SIG-M5 treated with dmso at 0.1 percent for 504 hours (cell line): ENCODE data around the gene PARVA.
"Not testable (repeated sequence)": the region's sequence is repeated elsewhere in the genome, so short reads cannot be mapped to it uniquely, and the experiment has no call there.

Experiments
- DNase-seq: peaks from one replicate; lab custom pipeline; 2025; ENCODE audit not compliant: unreplicated experiment; lab: John Stamatoyannopoulos, UW

The PARVA gene

DNA sequence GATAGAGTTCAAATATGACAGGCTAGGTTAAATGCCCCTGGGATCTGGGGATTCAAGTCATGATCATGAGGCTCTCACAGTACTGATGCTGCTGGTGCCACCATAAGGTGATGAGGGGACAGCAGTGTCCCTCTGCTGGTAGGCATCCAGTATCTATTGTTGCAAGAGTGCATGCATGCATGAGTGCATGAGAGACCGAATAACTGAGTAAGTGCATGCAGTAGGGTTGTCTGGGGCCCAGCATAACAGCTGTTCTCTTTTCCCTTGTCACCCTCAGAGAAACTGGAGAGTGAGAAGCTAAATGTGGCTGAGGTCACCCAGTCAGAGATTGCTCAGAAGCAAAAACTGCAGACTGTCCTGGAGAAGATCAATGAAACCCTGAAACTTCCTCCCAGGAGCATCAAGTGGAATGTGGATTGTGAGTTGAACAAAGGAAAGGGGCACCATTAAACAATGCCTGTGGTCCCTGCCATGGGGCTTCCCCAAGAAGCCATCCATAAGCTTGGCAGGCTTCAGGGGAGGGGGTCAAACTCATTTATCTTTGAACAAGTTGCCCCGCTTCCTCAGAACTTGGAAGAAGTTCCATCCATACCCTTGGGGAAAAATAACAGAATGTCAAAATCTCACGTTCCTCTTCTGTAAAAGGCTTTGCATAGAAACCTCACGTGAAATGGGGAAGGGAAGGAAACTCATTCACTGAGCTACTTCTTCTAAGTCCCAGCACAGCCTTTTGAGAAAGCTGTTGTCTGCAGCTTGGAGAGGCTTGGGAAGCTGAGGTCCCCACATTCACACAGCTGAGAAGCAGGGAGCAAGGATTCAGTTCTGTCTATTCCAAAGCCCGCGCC is 119.0 kb downstream of the PARVA start:
- DNase-seq, result no peak

DNA sequence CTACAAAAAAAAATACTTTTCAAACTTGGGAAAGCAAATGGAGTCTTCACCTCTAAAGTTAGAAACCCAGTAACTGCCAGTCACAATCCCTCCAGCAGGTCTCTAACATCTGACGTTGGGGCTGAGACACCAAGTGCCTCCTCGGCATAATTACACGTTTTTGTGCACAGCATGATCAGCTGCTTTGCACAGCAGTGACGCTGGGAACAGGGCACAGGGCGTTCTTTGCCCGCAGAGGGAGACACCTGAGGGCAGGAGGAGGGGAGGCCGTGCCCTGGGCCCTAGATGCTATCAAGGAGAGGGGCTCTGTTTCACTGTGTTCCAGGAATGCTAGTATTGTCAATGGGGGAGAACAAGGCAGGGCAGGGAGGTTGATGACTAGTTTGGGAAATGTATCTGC is 120.1 kb downstream of the PARVA start:
- no peak for DNase-seq

DNA sequence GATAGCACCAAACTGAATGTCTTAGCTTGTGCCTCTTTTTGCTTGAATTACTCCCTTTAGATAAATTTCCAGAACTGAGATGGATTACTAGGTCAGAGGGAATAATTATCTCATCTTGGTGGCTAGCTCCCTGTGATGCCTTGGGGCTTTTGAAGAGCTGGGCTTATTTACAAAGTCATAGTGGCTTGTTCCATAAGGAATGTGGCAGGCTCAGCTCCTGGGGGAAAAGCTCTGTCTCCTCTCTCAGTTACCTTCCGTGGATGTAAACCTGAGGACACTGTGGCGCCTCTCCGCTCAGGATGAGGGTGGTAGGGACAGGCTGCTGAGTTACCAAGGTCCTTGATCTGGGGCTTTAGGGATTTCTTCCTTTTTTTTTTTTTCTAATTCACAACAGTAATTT is 121.7 kb downstream of the PARVA start:
- no peak for DNase-seq

DNA sequence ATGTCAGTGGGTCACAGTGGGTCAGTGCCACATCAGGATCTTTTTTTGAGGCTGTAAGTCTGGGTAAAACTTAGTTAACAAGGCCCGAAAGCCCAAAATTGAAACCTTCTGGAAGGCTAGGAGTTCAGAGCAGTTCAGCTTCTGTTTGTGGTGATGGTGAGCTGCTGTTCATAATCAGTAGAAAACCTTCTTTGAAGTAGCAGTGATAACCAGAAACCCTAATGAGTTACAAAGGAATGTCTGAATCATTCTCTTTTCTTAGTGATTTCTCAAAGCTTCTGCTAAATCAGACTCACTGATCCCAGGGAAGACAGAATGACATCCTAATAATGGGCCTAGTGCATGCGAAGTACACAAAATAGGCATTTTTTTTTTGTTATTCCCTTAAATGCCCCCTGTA is 124.7 kb downstream of the PARVA start:
- no peak for DNase-seq

DNA sequence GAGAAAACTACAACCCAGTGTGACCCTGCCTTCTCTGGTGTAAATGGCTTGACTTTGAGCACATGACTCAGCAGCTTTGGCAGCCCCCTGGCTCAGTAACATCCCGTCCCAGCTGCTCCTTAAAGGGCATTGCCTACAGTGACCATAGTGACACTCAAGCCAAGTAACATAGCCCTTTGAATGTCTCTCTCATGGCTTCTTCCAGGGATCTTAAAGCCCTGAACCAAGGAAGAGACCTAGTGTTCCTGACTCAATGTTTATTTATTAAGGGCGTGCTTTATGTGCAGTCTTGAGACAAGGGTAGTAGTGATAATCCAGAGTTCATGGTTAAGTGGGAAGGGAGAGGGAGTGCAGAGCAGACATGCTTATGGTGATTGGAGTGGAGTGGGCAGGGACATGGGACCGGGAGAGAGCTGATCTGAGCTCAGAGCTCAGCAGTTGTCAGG is 125.7 kb downstream of the PARVA start:
- no peak for DNase-seq

DNA sequence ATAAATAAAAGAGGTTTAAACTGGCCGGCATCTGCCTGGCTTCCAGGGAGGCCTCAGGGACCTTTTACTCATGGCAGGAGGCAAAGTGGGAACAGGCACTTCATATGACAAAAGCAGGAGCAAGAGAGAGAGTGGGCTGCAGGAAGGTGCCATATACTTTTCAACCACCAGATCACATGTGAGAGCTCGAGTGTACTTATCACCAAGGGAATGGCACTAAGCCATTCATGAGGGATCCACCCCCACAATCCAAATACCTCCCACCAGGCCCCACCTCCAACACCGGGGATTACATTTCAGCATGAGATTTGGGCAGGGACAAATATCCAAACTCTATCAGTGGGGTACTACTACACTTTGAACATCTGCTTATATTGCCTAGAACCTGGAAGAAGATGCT is 126.5 kb downstream of the PARVA start:
- no peak for DNase-seq

DNA sequence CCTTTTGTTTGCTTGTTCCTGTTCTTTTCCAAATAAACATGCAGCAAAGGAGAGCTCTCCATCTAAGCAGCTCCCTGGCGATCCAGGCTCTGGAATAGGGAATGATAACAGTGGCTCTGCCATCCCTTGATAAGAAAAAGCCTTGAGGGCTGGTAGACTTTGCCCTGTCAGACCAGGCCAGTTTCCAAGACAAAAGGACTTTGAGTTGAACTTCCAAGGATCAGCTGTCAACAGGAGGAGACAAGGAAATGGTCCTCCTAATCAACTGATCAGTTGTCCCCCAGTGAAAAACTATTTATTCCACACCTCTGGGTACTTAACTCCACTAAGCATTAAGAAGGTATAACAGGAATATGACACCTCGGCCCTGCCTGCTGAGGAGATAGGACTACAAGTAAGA is 127.8 kb downstream of the PARVA start:
- DNase-seq, result no peak

DNA sequence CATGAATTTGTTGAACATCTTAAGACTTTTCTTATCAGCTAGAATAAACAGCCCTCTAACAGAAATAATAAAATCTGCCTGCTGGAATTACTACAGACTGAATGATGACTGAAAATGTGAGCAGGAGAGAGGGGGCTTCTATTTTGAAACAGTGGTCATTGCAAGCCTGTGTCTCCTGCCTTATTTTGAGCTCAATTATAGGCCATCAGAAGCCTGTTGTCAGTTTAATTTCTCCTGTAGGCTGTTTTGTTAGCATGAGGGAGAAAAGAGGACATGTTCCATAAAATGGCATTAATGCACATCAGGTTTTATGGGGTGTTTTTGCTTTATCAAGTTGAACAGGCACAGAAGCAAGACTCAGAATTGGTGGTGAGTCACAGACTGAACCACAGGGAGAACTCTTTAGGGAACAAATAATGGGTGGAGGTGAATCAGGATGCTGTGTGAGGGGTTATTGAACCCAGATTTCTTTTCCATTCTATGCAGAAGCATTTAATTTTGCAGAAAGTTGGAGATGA is 129.1 kb downstream of the PARVA start:
- no peak for DNase-seq

DNA sequence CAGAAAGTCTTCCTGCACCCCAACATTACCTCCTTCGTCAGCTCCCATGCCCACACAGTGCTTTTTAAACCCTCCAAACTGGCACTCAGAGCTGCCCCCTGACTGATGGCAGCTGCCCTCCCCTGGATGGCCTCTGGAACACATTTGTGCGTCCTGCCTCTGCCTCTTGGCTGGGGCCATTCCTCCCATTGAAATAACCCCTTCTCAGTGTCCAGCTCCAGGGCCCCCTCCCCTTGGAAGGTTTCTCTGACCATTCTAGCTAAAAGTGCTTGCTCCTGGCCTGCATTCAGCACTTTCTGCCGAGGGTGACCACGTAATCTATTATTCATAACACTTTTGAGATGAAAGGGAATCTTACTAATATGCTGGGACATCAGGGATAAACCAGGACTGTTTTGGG is 130.0 kb downstream of the PARVA start:
- DNase-seq, result no peak

DNA sequence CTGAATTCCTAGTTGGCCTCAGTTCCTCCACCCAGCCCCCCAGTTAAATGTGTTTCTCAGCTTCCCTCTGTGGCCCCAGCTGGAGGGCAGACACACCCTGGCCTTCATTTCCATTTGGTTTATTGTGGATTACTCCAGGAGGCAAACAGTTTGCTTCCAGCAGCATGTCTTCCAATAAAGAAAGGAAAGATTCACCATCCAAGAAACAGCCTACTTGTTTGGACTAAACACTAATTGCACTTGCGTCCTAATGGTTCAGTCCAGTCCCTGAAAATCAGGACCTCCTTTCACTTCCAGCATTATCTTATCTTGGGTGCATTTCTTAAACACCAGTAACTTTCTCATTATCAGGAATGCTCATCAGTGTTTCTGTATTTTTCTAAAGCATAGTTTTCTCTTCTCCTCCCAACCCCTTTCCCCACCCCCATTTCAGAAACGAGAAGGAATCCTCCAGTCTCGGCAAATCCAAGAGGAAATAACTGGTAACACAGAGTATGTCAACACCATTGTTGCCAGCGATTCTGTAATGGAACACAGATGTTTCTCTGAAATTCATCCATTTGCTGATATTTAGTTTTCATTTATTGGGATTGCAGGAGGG is 130.9 kb downstream of the PARVA start:
- no peak for DNase-seq

DNA sequence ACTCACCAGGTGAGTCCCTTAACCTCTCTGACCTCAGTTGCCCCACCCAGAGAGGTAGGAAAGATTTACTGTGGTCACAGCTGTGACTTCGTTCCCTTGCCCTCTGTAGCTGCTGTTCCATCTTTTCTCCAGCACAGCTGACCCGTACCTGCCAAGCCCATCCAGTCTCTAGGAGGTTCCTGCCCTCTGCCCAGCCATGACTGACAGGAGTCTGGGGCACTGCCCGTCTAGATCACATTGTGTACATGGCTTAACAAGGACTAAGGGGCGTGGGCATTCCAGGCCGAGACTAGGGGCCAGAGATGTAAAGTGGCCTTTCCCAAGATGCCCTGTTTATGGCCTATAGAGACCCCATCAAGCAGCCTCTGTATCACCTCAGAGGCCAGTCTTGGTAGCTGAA is 132.0 kb downstream of the PARVA start:
- DNase-seq, result no peak

DNA sequence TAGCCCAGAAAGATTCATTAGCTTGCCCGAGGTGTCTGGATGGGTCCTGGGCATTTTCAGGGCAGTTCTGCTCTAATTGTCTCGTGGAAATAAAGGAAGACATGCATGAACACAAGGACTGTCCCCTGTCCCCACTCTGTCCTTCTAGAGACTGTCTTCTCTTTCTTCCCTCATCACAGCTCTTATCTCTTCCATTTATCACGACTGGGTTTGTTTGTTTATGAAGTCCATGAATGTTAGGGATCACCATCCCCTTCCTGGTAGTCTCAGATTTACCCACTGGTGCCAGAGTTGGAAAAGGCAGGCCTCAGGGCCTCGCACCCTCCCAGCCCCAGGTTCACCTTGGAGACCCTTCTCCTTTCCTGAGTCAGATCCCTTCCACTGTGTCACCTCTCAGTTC is 134.8 kb downstream of the PARVA start:
- DNase-seq, result no peak

DNA sequence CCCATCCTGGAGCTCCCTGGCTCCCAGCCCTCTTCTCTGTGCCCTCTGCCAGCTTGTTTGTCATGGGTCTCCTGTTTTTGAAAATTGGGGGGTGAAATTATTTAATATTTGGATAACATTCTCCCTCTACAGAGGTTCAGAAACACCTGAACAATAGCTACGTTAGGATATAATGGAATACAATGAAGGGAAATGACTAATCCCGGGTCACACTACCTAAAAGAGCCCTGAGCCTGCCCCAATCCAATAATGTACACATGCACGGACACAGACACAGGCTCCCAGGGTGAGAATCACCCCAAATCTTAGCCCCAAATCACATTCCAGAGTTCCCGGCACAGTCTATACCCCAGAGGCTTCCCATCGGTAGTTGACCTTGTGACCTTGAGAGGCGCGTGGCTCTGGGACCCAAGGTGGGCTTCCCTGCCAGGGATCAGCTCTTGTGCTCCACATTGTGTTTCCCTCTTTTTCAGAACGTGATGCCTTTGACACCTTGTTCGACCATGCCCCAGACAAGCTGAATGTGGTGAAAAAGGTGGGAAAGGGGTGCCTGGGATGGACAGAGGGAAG is 135.5 kb downstream of the PARVA start:
- no peak for DNase-seq

DNA sequence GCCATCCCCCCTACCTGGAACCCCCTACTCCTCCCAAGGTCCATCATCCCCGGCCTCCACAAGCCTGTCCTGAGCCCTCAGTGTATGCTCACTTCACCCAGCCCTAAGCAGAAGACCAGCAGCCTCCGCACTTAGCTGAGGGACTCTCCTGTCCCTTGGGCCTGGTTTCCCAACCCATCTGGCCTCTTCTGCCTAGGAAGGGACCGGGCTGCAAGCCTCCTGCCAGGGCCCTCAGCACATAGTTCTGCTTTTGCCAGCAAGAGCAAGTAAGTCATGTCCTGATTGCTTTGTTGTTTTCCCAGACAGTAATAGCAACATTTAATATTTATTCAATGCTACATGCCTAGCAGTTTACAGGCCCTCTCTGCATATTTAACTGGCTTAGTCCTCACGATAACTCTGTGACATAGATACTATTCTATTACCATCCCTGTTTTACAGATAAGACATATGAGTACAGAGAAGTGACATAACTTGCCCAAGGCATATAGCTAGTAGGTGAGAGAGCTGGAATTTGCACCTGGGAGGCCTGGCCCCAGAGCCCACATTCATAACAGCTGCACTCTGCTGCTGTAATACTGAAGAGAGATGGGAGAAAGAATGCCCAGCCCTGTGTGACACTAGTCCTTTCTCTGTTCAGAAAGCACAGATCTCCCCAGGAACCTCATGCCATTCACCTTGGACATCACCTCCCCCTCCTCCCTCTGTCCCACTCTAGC is 139.2 kb downstream of the PARVA start:
- no peak for DNase-seq

DNA sequence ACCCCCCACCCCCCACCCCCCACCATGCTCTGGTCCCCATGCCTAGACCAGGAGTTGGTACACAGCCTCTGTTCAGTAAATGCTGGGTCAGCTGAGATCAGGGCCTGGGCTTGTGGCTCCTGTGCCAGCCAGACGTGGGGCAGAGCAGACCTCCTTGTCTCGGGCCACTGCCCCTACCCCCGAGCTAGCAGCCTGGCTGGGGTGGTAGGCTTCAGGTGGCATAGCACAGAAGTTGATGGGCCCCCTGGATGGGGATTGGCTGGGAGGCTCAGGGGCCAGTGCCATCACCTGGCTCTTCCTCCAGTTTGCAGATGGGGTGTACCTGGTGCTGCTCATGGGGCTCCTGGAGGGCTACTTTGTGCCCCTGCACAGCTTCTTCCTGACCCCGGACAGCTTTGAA is 139.9 kb downstream of the PARVA start:
- no peak for DNase-seq

DNA sequence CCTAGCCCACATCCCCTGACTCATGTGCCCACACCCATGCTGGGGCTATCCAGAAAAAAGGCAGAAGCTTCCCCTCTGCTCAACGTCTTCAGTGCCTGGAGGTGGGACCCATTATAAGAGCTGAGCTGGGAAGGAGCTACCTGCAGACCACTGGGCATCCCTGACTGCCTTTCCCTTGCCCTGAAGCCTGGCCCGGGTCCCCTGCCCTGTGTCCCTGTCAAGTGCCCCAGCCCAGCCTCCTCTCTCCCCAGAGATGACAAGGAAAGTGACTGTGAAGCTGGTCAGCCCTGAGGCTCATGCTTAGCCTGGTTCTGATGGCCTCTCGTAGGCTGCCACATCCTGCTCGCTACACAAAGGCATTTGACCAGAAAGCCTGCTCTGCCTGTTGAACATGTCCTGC is 140.4 kb downstream of the PARVA start:
- no peak for DNase-seq

DNA sequence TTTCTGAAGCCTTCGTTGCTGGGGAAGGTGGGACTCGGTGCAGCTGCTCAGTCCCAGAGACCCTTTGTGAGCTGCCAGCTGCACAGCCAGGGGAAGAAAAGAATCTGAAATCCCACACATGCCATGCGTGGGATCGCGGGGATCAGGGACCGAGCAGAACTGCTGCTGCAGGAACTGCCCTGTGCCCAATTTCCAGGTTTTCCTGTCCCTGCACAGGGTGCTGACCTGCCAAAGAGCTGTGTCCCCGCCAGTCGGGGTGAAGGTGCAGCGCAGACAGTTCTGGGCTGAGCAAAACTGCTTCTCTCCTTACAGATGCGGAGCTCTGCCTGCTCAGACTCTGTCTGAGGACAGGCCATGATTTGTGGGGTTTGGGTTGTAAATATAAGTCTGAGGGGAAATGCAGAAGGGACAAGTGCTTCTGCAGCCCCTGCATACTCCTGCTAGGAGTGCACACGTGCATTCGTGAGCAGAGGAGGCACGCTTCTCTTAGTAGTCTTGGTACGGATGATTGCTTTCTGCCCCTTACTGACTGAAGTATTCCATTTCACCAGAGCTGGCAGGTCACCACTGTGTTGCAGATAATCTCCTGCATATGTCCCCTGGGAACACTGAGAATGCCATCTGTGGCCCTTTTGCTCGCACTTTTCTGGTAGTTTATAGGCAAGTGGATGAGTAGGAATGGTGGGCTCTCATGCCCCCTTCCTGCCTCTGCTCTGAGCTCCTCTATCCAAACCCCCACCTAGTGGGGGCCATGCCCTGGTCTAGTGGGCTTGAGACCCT is 141.4 kb downstream of the PARVA start:
- no peak for DNase-seq

DNA sequence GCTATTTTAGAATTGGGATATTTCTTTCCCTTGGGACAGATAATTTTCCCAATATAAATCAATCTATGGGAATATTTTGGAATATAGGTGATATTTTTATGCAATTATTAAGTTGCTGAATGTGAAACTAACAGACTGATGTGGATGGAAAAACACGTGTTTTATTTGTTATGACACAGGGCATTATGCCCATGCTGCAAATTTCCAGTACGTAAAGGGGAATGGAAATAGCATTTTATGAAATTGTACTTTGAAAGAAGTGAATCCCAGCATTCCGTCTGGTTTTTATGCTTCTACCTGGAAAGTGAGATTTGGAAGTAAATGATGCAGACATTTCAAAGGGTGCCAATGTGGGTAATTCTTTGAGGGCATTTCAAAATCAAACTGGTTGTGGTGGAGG is 142.7 kb downstream of the PARVA start:
- no peak for DNase-seq

DNA sequence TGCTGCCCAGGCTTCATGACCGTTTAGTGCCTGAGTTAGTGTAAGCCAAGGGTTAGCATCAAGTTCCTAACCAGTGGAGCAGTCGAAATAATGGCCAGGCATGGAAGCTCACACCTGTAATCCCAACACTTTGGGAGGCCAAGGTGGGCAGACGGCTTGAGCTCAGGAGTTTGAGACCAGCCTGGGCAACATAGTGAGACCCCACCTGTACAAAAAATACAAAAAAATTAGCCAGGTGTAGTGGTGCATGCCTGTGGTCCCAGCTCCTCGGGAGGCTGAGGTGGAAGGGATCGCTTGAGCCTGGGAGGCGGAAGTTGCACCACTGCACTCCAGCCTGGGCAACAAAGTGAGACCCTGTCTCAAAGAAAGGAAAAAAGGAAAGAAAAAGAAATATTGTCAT is 143.2 kb downstream of the PARVA start:
- not testable (repeated sequence) for DNase-seq

DNA sequence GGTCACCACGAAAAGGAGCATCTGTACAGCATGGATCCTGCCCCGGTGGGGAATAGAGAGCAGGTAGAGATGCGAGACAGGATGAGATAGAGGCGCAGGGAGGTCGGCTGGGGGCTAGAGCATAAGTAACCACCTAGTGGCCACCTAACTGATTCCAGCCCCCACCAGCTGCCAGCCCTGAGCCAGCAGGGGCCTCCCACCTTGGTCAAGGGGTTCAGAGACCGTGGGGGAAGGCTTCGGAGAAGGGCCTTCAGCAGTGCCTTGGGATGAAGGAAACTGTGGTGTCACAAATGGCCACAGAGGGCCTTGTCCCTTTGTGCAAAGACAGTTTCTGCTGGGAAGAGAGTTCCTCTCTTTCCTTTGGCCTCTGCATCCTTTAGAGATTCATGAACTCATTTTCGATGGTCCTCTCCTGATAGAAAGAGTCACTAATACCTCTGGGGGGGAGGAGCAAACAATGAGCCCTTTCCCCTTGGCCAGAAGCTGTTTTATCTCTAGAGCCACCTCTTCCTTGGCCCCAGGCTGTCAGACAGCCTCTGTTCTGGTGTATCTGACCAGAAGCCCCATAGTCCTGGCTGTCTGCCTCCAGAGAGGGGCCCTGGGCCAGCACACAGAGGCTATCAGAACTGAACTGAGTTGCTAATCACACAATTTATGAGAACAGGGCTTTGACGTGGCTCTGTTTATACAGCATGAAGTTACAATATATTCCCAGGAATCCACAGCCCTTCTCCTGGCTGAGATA is 146.0 kb downstream of the PARVA start:
- no peak for DNase-seq
